GM12872 (cell line): ENCODE data around the gene PRLH.

Source experiments
- TF ChIP-seq, protein P1 (sequence below): IDR thresholded peaks from 3 replicates; pipeline ENCODE4 v1.5.1; 2011; ENCODE audit warnings: low read depth, mild to moderate bottlenecking, low read length, moderate library complexity; ENCODE audit not compliant: insufficient read depth

Gene PRLH

DNA sequence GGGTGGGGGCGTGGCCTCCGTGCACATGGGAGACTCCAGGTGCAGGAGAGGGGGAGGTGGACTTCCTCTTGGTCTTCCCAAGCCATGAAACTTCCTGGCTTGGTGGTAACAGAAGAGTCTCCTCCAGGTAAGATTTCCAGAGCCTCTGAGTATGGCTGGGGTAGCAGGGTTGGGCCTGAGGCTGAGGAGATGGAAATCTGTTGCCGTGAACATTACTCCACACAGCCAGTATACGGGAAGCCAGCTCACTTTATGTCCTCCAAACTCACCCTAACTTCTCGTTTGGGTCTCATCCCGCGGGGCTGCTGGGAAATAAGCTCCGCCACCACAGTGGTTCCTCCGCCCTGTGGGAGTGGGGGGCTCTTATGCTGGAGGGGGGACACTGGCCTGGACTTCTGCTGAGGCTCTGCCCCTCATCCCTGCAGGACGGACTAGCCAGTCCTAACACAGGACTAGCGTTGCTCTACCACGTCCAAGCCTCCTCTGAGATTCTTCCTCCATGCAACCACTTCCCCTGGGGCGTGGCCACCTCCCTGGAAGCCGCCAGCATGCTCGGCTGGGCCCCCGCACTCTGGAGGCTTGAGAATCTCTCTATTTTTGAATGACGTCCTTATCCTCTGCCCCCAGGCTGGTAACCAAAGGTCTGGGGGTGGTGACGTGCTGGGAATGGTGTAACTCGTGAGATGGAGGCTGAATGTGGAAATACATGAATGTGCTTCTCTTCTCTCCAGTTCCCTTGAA, 24.9 kb downstream of the PRLH start:
- TF ChIP-seq, protein P1, sequence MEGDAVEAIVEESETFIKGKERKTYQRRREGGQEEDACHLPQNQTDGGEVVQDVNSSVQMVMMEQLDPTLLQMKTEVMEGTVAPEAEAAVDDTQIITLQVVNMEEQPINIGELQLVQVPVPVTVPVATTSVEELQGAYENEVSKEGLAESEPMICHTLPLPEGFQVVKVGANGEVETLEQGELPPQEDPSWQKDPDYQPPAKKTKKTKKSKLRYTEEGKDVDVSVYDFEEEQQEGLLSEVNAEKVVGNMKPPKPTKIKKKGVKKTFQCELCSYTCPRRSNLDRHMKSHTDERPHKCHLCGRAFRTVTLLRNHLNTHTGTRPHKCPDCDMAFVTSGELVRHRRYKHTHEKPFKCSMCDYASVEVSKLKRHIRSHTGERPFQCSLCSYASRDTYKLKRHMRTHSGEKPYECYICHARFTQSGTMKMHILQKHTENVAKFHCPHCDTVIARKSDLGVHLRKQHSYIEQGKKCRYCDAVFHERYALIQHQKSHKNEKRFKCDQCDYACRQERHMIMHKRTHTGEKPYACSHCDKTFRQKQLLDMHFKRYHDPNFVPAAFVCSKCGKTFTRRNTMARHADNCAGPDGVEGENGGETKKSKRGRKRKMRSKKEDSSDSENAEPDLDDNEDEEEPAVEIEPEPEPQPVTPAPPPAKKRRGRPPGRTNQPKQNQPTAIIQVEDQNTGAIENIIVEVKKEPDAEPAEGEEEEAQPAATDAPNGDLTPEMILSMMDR = no peak

DNA sequence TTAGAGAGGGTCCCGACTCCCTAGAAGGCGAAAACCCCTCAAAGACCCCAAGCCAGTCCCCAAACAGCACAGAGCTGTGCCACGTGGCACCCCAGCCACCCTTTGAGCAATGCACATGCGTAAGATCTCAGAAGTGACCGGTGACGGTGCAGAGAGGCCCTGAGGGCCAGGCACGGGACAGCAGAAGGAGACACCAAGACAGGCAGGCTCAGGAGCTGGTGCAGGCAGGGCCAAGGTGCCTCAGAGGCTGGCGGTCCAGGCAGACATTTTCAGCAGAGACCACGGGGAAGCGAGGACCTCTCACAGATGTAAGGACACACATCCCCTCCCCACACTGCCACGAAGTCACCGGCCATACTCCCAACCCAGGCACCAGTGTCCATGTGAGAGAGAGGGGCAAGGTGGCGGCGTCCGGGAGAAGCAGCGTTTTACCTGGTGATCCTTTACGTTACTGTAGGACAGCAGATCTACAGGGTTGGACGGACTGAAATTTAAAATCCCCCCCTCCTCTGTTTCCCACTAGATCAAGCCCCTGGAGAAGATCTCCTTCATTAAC, 26.1 kb downstream of the PRLH start:
- TF ChIP-seq, protein P1 = no peak

DNA sequence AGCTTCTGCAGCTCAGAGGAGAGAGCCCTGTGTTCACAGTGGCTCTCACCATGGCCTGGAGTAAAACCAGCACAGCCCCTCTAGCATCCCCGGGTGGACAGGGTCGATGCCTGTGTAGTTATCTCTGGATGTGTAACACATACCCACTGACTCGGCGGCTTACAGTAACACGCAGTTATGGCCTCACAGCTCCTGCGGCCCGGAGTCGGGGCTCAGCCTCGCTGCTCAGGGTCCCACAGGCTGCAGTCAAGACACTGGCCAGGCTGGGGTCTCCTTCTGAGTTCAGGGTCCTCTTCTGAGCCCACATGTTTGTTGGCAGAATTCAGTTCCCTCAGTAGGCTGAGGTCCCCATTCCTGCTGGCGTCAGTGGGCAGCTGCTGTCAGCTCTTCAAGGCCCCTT, 26.7 kb downstream of the PRLH start:
- TF ChIP-seq, protein P1 = no peak

DNA sequence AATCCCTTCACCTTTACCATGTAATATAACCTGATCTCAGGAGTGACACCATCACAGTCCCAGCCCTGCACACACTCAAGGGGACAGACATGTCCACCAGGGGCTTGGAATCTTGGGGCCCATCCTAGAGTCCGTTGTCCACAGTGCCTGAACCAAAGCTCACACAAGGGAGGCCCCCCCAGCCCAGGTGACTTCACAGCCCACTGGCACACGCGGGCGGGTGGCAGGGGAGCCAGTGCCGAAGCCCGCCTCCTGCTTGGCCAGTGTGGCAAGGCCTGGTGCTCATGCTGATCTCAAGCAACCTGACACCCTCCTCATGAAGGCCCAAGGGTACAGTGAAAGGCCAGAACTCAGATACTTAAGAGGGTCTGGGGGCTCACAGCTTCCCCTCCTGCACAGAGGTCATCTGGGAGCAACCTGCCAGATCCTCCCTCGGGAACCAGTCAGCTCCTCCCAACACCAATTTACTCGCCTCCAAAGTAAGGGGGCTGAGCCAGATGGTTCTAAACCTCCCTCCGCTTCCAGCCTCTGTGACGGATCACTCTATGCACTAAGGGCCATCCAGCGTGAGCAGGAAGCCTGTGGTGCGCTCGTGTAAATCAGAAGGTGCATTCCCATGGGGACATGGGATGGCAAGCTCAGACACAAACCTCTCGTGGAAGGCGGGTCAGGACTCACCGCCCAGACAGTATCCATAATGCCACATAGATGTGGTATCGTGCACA, 27.4 kb downstream of the PRLH start:
- TF ChIP-seq, protein P1 = no peak

DNA sequence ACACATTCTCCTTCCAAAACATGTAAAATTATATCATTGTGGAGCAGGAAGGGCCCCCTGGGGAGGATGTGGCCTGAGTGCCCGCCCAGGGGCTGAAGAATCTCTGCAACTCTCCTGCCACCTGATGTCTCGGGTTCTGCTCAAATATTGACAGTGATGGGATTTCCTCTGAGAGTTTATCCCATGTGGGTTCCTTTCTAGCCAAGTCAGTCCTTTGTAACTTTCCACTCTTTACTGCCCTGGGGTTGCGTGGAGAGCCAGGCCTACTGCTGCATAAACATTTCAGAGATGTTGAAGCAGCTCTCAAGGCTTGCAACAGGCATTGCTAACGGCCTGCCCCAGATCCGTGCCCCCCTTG, 28.1 kb downstream of the PRLH start:
- TF ChIP-seq, protein P1 = no peak

DNA sequence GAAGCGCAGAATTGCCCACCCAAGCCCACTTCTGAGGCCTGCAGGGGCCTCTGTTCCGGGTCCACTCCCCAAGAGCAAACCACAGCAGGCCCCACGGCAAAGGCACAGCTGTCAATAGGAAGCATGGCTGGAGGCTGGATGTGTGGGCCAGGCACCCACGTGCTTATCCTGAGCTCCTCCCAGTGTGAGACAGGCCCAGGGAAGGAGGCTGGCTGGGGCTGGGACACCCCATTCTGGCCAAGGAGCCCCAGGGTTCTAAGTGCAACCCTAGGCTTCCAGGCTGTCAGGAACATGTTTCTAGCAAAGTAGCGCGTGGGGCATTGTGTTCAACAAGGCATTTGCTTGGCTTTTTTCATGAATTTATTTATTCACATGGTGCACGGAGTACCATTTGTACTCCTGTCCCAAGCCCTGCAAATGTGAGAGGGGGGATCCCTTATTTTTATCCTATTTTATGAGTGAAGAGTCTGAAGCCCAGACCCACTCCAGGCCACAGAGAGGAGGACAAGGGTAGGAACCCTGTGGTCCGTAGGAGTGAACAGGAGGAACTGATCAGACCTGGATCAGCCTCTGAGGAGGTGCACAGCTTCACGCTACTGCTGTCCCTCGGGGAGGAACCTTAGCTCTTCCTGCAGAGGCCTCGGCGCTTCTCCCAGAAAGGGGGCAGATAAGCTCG, 30.3 kb downstream of the PRLH start:
- TF ChIP-seq, protein P1 = no peak
